ENCODE data around the gene RPL19.

DNA sequence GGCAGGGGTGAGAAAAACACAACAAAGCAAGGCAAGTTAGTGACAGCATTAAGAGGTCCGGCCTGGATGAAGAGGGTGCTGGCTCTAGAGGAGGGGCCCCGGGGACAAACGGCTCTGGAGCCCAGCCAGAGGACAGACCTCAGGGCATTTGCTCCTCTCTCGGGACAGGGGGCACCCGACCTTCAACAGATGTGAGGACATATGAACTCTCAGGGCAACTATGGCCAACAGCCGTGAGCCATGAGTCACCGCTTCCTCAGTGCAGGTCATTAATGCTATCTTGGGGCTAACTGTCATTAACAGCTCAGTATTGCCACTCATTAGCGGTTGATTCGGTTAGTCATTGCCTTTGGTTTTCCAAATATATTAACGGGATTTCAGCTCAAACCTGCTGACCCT lies 24.4 kb upstream of the RPL19 start:
- no peak for TF ChIP-seq POLR2A (IDR thresholded peaks at IDR 0.05)
- TF ChIP-seq, protein P1, sequence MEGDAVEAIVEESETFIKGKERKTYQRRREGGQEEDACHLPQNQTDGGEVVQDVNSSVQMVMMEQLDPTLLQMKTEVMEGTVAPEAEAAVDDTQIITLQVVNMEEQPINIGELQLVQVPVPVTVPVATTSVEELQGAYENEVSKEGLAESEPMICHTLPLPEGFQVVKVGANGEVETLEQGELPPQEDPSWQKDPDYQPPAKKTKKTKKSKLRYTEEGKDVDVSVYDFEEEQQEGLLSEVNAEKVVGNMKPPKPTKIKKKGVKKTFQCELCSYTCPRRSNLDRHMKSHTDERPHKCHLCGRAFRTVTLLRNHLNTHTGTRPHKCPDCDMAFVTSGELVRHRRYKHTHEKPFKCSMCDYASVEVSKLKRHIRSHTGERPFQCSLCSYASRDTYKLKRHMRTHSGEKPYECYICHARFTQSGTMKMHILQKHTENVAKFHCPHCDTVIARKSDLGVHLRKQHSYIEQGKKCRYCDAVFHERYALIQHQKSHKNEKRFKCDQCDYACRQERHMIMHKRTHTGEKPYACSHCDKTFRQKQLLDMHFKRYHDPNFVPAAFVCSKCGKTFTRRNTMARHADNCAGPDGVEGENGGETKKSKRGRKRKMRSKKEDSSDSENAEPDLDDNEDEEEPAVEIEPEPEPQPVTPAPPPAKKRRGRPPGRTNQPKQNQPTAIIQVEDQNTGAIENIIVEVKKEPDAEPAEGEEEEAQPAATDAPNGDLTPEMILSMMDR (IDR thresholded peaks at IDR 0.05): no peak

Data from body of pancreas (tissue), 4 donors.